ENCODE results near the gene EOGT. TPM values are rescaled to one million over a fixed set of nuclear protein-coding genes. Genes with fewer than 3 reads are reported as not detected.

The EOGT gene
- total and polyA plus RNA-seq, 2 of the 4 experiments (the other 2 are of a cell fraction), result 12.3 to 41.2 TPM

GRCh38 chr3:69020857-69021256, 7.4 kb upstream of the EOGT start:
- H3K9ac ChIP-seq (ENCODE audit: low read depth, low read length), result no peak overlapping the region
- no peak overlapping the region for H2BK5ac ChIP-seq (ENCODE audit: low read depth, low read length, poor library complexity, severe bottlenecking)
- TF ChIP-seq CEBPB (IDR thresholded peaks at IDR 0.05; ENCODE audit: low read depth, low read length), result no peak
- TF ChIP-seq SMC3 (IDR thresholded peaks at IDR 0.05; ENCODE audit: low read depth, low read length), result no peak
- H3K27me3 ChIP-seq (ENCODE audit: control insufficient read depth, insufficient read depth, low read length), result no peaks in the 10 kb centered on the region
- ChIA-PET POLR2A (ENCODE audit: unreplicated experiment) (no interaction called here), CTCF (no interaction called here)
- H4K91ac ChIP-seq (ENCODE audit: insufficient read depth, low read depth, low read length), result no peak overlapping the region
- no CpG with 5 or more reads among the region's 4 CpGs for WGBS, 2 experiments (ENCODE audit: extremely low coverage in 2 of 2, insufficient read length in 1 of 2)
- no peak overlapping the region for H2AK5ac ChIP-seq (ENCODE audit: low read depth, low read length)
- intact Hi-C loops (cut with micrococcal nuclease), result loop anchor here (2.0 kb wide), 1 partner anchor 16 kb away; no protein-coding TSS in a partner anchor
- H3K36me3 ChIP-seq (ENCODE audit: control insufficient read depth, insufficient read depth, low read length), result peaks cover 22% of the 10 kb centered on the region
- DNase-seq (no peak), ATAC-seq (ENCODE audit: low read depth) (no peak)
- no peaks in the 10 kb centered on the region for H3K9me3 ChIP-seq (ENCODE audit: control insufficient read depth, insufficient read depth, low read length)
- no peaks in the 10 kb centered on the region for H3K4me1 ChIP-seq (ENCODE audit: control insufficient read depth, insufficient read depth, low read length)
- H3K9me1 ChIP-seq (ENCODE audit: insufficient read depth, low read length), result no peaks in the 10 kb centered on the region
- H4K5ac ChIP-seq (ENCODE audit: low read depth, low read length), result no peak overlapping the region
- H3K27ac ChIP-seq (ENCODE audit: insufficient read depth, low read length), result no peak overlapping the region
- no TSS peak for BruUV-seq (replicated peaks)
- in situ Hi-C loops (cut with MboI; ENCODE audit: low sequenced_read_pairs), result no loop called here
- no peak overlapping the region for H3K23ac ChIP-seq (ENCODE audit: low read depth, low read length)
- no peak overlapping the region for H4K8ac ChIP-seq (ENCODE audit: low read depth in 2 of 2, low read length in 2 of 2)
- H3K56ac ChIP-seq (ENCODE audit: extremely low read depth, insufficient read depth, low read length), result no peak overlapping the region
- H3K18ac ChIP-seq (ENCODE audit: low read depth, low read length), result no peak overlapping the region
- H3K4ac ChIP-seq (ENCODE audit: low read depth, low read length), result no peak overlapping the region
- no peak overlapping the region for H2BK20ac ChIP-seq (ENCODE audit: low read depth, low read length)
- H2BK15ac ChIP-seq (ENCODE audit: low read depth, low read length), result no peak overlapping the region
- no peak overlapping the region for H3K4me2 ChIP-seq (ENCODE audit: low read depth, low read length)
- no peaks in the 10 kb centered on the region for H4K20me1 ChIP-seq (ENCODE audit: insufficient read depth, low read length)
- H2AFZ ChIP-seq (replicated peaks; ENCODE audit: low read length, poor library complexity), result no peak overlapping the region
- H2BK120ac ChIP-seq (ENCODE audit: low read depth, low read length), result no peak overlapping the region
- H3K79me1 ChIP-seq (ENCODE audit: low read depth in 1 of 2, low read length in 2 of 2), result peaks cover 0 to 7% of the 10 kb centered on the region in 2 experiments; a peak in 3 of 4 replicates
- H2AK9ac ChIP-seq (replicated peaks; ENCODE audit: low read depth, low read length, poor library complexity), result no peak overlapping the region
- H3K4me3 ChIP-seq (ENCODE audit: insufficient read depth, low read depth, low read length), result no peak overlapping the region
- dilution Hi-C loops (cut with HindIII; ENCODE audit: low sequenced_read_pairs, unreplicated experiment), result no loop called here
- no peak overlapping the region for H3K14ac ChIP-seq (replicated peaks; ENCODE audit: low read depth, low read length)

Data from IMR-90 (cell line).